ENCODE results near the gene CEP85L.

GRCh38 chr6:118535176-118535844 is 116.1 kb downstream of the CEP85L start:
- TF ChIP-seq CTCF (IDR thresholded peaks at IDR 0.05) (no peak), SMC3 (IDR thresholded peaks at IDR 0.05; ENCODE audit: low read depth, low read length) (no peak), IRF3 (IDR thresholded peaks at IDR 0.05; ENCODE audit: low read depth, low read length) (no peak), POLR2AphosphoS5 (IDR thresholded peaks at IDR 0.05; ENCODE audit: low read depth, low read length) (no peak), MAX (IDR thresholded peaks at IDR 0.05; ENCODE audit: low read depth) (no peak), EZH2phosphoT487 (IDR thresholded peaks at IDR 0.05; ENCODE audit: borderline replicate concordance, low read depth) (no peak), TEAD4 (IDR thresholded peaks at IDR 0.05; ENCODE audit: borderline replicate concordance, insufficient read depth) (no peak)

Measured in SK-N-SH (cell line).